GM23338 (cell line): ENCODE data around the gene EXOSC7. TPM values are rescaled to one million over a fixed set of nuclear protein-coding genes. Genes with fewer than 3 reads are reported as not detected.

Source experiments
- ATAC-seq: fragments of 200-7000 bp; cut with Tn5 transposase; 3 replicates; pipeline ENCODE4 v1.9.1; 2020
- DNase-seq: peaks from one replicate; pipeline ENCODE4 v3.0.0-alpha.2; 2015; ENCODE audit warnings: low spot score
- H2AFZ ChIP-seq: fragments of 200-600 bp; sonication (generic); 2 replicates; pipeline ENCODE4 v1.8.0; 2016; ENCODE audit warnings: antibody characterized with exemption, mild to moderate bottlenecking, moderate library complexity
- H3F3A ChIP-seq: fragments of 200-600 bp; sonication (generic); replicated peaks from 2 replicates; pipeline ENCODE4 v1.8.0; 2017; ENCODE audit warnings: antibody characterized with exemption, mixed run types, low read depth
- H3K27ac ChIP-seq: fragments of 200-600 bp; sonication (generic); 2 replicates; pipeline ENCODE4 v1.6.1; 2016; ENCODE audit warnings: low read depth
- H3K27me3 ChIP-seq: fragments of 200-600 bp; sonication (generic); 2 replicates; pipeline ENCODE4 v1.8.0; 2016; ENCODE audit warnings: mild to moderate bottlenecking, mixed run types, moderate library complexity; ENCODE audit not compliant: insufficient read depth
- H3K36me3 ChIP-seq: fragments of 200-600 bp; sonication (generic); 2 replicates; pipeline ENCODE4 v1.8.0; 2016; ENCODE audit warnings: mild to moderate bottlenecking; ENCODE audit not compliant: insufficient read depth
- H3K4me1 ChIP-seq: fragments of 200-600 bp; sonication (generic); 2 replicates; pipeline ENCODE4 v1.8.0; 2016; ENCODE audit warnings: mild to moderate bottlenecking, moderate library complexity; ENCODE audit not compliant: insufficient read depth
- H3K4me2 ChIP-seq: fragments of 200-600 bp; sonication (generic); 2 replicates; pipeline ENCODE4 v1.7.1; 2017; ENCODE audit warnings: mixed run types
- H3K4me3 ChIP-seq: fragments of 200-600 bp; sonication (generic); 2 replicates; pipeline ENCODE4 v1.6.1; 2016; ENCODE audit warnings: mixed run types
- H3K79me2 ChIP-seq: fragments of 200-600 bp; sonication (generic); replicated peaks from 2 replicates; pipeline ENCODE4 v1.8.0; 2017; ENCODE audit warnings: mild to moderate bottlenecking; ENCODE audit not compliant: insufficient read depth
- H3K9me2 ChIP-seq: fragments of 200-600 bp; sonication (generic); 2 replicates; pipeline ENCODE4 v1.8.0; 2017; ENCODE audit not compliant: insufficient read depth
- H4K20me1 ChIP-seq: fragments of 200-600 bp; sonication (generic); replicated peaks from 2 replicates; pipeline ENCODE4 v1.8.0; 2017; ENCODE audit warnings: mild to moderate bottlenecking; ENCODE audit not compliant: insufficient read depth
- H3K27ac Mint-ChIP-seq: 2 replicates; pipeline ENCODE4 v1.8.0; 2020; ENCODE audit warnings: inconsistent platforms, mild to moderate bottlenecking, moderate library complexity, mixed read lengths
- H3K27me3 Mint-ChIP-seq: 3 replicates; pipeline ENCODE4 v1.8.0; 2022; ENCODE audit warnings: low read depth, mild to moderate bottlenecking, moderate library complexity, mixed read lengths, inconsistent platforms; ENCODE audit not compliant: insufficient read depth, poor library complexity
- H3K36me3 Mint-ChIP-seq: 3 replicates; pipeline ENCODE4 v1.8.0; 2021; ENCODE audit warnings: low read depth, mild to moderate bottlenecking, inconsistent platforms, moderate library complexity, mixed read lengths
- H3K4me1 Mint-ChIP-seq: 3 replicates; pipeline ENCODE4 v1.8.0; 2020; ENCODE audit warnings: mild to moderate bottlenecking, inconsistent platforms, mixed read lengths
- H3K4me3 Mint-ChIP-seq: 3 replicates; pipeline ENCODE4 v1.8.0; 2021; ENCODE audit warnings: moderate library complexity, mild to moderate bottlenecking, inconsistent platforms, mixed read lengths
- H3K9me3 Mint-ChIP-seq: 3 replicates; pipeline ENCODE4 v1.8.0; 2020; ENCODE audit warnings: moderate library complexity, mild to moderate bottlenecking, inconsistent platforms, mixed read lengths
- CREB1 ChIP-seq: fragments of 250-450 bp; sonication (Bioruptor Pico); IDR thresholded peaks from 2 replicates; pipeline ENCODE4 v1.5.0; 2020; ENCODE audit warnings: low read depth, mild to moderate bottlenecking, moderate library complexity
- EZH2 ChIP-seq: fragments of 200-600 bp; sonication (generic); IDR thresholded peaks from one replicate; pipeline ENCODE4 v1.8.0; 2017; ENCODE audit warnings: antibody characterized with exemption, mild to moderate bottlenecking, low read depth; ENCODE audit not compliant: unreplicated experiment
- JUNB ChIP-seq: IDR thresholded peaks from one replicate; pipeline ENCODE4 v1.6.1; 2016; ENCODE audit warnings: antibody characterized with exemption; ENCODE audit not compliant: unreplicated experiment
- NANOG ChIP-seq: IDR thresholded peaks from 2 replicates; pipeline ENCODE4 v1.6.1; 2016; ENCODE audit warnings: antibody characterized with exemption, borderline replicate concordance
- POLR2AphosphoS5 ChIP-seq: IDR thresholded peaks from 2 replicates; pipeline ENCODE4 v1.6.1; 2016; ENCODE audit warnings: antibody characterized with exemption, low read depth
- REST ChIP-seq: IDR thresholded peaks from one replicate; pipeline ENCODE4 v1.6.1; 2018; ENCODE audit warnings: antibody characterized with exemption; ENCODE audit not compliant: unreplicated experiment
- STAT1 ChIP-seq: IDR thresholded peaks from one replicate; pipeline ENCODE4 v1.6.1; 2016; ENCODE audit warnings: antibody characterized with exemption; ENCODE audit not compliant: unreplicated experiment
- ZNF114 ChIP-seq: fragments of 250-450 bp; sonication (Bioruptor Pico); IDR thresholded peaks from 2 replicates; pipeline ENCODE4 v1.5.0; 2020; ENCODE audit warnings: mild to moderate bottlenecking, moderate library complexity
- ZNF331 ChIP-seq: fragments of 250-450 bp; sonication (Bioruptor Pico); IDR thresholded peaks from 2 replicates; pipeline ENCODE4 v1.5.0; 2020; ENCODE audit warnings: low read depth, mild to moderate bottlenecking, moderate library complexity
- polyA plus RNA-seq: library from polyadenylated mRNA; unstranded; fragments of >200 nt; fragmentation: Nextera tagmentation; extraction: Ambion mirVana; gene quantifications from 2 replicates; pipeline ENCODE4 v1.2.1, GENCODE V29; 2016
- total RNA-seq: library from RNA; depleted of rRNA; stranded (reverse); fragments of >200 nt; shearing (Covaris generic); gene quantifications from 2 replicates; pipeline ENCODE4 v1.2.3, GENCODE V29; 2014
- TF ChIP-seq, protein P1 (sequence below): fragments of 250-450 bp; sonication (Bioruptor Pico); IDR thresholded peaks from 2 replicates; pipeline ENCODE4 v1.5.0; 2020; ENCODE audit warnings: mild to moderate bottlenecking, moderate library complexity
- TF ChIP-seq, protein P2 (sequence below): IDR thresholded peaks from 2 replicates; pipeline ENCODE4 v1.6.1; 2016; ENCODE audit warnings: antibody characterized with exemption

EXOSC7 gene
- total and polyA plus RNA-seq, 2 experiments from 2014 or later: 84.8 to 120 TPM

- Histone ChIP-seq H3K4me2 (no peak overlapping the region), H3K79me2 (no peaks in the 10 kb centered on the region; the same call in none of the 2 replicates), H3K4me3 (no peak overlapping the region), H3K4me1 (no peaks in the 10 kb centered on the region), H3K36me3 (peaks cover 67% of the 10 kb centered on the region), H3K9me2 (no peaks in the 10 kb centered on the region), H3K27me3 (no peaks in the 10 kb centered on the region), H3K27ac (no peak overlapping the region), H2AFZ (no peak overlapping the region), H4K20me1 (peaks cover 12% of the 10 kb centered on the region; the same call in 1 of the 2 replicates), H3F3A (no peaks in the 10 kb centered on the region)
- no peaks in the 10 kb centered on the region for H3K27me3 Mint-ChIP-seq
- H3K36me3 Mint-ChIP-seq: peaks cover 88% of the 10 kb centered on the region
- TF ChIP-seq ZNF331 (CRISPR knock-in tag) (no peak), POLR2AphosphoS5 (no peak), EZH2 (no peak), NANOG (no peak), STAT1 (no peak), ZNF114 (no peak), REST (no peak), CREB1 (no peak), JUNB (no peak)
- TF ChIP-seq, protein P1, sequence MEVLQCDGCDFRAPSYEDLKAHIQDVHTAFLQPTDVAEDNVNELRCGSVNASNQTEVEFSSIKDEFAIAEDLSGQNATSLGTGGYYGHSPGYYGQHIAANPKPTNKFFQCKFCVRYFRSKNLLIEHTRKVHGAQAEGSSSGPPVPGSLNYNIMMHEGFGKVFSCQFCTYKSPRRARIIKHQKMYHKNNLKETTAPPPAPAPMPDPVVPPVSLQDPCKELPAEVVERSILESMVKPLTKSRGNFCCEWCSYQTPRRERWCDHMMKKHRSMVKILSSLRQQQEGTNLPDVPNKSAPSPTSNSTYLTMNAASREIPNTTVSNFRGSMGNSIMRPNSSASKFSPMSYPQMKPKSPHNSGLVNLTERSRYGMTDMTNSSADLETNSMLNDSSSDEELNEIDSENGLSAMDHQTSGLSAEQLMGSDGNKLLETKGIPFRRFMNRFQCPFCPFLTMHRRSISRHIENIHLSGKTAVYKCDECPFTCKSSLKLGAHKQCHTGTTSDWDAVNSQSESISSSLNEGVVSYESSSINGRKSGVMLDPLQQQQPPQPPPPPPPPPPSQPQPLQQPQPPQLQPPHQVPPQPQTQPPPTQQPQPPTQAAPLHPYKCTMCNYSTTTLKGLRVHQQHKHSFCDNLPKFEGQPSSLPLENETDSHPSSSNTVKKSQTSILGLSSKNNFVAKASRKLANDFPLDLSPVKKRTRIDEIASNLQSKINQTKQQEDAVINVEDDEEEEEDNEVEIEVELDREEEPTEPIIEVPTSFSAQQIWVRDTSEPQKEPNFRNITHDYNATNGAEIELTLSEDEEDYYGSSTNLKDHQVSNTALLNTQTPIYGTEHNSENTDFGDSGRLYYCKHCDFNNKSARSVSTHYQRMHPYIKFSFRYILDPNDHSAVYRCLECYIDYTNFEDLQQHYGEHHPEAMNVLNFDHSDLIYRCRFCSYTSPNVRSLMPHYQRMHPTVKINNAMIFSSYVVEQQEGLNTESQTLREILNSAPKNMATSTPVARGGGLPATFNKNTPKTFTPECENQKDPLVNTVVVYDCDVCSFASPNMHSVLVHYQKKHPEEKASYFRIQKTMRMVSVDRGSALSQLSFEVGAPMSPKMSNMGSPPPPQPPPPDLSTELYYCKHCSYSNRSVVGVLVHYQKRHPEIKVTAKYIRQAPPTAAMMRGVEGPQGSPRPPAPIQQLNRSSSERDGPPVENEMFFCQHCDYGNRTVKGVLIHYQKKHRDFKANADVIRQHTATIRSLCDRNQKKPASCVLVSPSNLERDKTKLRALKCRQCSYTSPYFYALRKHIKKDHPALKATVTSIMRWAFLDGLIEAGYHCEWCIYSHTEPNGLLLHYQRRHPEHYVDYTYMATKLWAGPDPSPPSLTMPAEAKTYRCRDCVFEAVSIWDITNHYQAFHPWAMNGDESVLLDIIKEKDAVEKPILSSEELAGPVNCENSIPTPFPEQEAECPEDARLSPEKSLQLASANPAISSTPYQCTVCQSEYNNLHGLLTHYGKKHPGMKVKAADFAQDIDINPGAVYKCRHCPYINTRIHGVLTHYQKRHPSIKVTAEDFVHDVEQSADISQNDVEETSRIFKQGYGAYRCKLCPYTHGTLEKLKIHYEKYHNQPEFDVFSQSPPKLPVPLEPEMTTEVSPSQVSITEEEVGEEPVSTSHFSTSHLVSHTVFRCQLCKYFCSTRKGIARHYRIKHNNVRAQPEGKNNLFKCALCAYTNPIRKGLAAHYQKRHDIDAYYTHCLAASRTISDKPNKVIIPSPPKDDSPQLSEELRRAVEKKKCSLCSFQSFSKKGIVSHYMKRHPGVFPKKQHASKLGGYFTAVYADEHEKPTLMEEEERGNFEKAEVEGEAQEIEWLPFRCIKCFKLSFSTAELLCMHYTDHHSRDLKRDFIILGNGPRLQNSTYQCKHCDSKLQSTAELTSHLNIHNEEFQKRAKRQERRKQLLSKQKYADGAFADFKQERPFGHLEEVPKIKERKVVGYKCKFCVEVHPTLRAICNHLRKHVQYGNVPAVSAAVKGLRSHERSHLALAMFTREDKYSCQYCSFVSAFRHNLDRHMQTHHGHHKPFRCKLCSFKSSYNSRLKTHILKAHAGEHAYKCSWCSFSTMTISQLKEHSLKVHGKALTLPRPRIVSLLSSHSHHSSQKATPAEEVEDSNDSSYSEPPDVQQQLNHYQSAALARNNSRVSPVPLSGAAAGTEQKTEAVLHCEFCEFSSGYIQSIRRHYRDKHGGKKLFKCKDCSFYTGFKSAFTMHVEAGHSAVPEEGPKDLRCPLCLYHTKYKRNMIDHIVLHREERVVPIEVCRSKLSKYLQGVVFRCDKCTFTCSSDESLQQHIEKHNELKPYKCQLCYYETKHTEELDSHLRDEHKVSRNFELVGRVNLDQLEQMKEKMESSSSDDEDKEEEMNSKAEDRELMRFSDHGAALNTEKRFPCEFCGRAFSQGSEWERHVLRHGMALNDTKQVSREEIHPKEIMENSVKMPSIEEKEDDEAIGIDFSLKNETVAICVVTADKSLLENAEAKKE: no peak
- TF ChIP-seq, protein P2, sequence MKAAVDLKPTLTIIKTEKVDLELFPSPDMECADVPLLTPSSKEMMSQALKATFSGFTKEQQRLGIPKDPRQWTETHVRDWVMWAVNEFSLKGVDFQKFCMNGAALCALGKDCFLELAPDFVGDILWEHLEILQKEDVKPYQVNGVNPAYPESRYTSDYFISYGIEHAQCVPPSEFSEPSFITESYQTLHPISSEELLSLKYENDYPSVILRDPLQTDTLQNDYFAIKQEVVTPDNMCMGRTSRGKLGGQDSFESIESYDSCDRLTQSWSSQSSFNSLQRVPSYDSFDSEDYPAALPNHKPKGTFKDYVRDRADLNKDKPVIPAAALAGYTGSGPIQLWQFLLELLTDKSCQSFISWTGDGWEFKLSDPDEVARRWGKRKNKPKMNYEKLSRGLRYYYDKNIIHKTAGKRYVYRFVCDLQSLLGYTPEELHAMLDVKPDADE: no peak
- DNase-seq: no peak
- no peaks in the 10 kb centered on the region for H3K4me1 Mint-ChIP-seq
- ATAC-seq: no peak
- no peak overlapping the region for H3K4me3 Mint-ChIP-seq
- no peak overlapping the region for H3K27ac Mint-ChIP-seq
- H3K9me3 Mint-ChIP-seq: peaks cover 10% of the 10 kb centered on the region
Observed at GRCh38 chr3:45001738-45002137, 25.7 kb downstream of the EXOSC7 start.
